ENCODE measurements around the gene LRP1B. TPM values are rescaled to one million over a fixed set of nuclear protein-coding genes. Genes with fewer than 3 reads are reported as not detected.
"Not testable (repeated sequence)": the region's sequence is repeated elsewhere in the genome, so short reads cannot be mapped to it uniquely, and the experiment has no call there.

LRP1B gene
- total RNA-seq, 1 donor from 2014 or later, result 0.38 TPM

DNA sequence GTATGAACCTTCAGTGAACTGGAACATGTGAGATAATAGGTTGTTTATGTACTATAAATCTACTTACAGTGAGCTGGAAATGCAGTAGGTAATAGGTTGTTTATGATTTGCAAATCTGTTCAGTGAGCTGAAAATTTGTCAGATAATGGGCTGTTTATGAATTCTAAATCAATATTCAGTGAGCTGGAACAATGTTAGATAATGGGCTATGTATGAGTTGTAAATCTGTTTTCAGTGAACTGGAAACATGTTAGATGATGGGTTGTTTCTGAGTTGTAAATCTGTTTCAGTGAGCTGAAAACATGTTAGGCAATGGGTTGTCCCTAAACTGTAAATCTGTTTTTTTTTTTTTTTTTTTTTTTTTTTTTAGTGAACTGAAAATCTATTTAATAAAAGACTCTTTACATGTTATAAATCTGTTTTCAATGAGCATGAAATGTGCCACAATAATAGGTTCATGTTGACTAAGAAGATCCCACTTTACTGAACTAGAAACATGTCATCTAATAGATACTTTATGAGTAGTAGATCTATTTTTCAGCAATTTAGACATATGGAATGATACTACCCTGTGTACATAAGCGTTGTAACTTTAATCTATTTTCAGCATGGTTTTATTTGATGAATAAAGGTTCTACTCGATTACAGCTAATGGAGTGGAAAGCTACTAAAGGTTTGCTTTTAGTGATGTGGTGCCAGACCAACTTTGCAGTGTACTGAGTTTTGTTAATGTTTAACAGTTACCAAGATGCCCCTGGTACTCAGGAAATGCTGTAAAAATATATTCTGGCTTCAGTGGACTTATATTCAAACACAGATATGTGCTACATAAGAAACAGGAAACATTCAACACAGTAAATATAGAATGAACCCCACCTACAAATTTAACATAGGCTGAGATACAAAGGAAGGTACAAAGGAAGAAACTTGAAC is 1471.8 kb downstream of the LRP1B start:
- peak; percentile 19 for DNase-seq (ENCODE audit: low read depth)
- TF ChIP-seq, protein P1, sequence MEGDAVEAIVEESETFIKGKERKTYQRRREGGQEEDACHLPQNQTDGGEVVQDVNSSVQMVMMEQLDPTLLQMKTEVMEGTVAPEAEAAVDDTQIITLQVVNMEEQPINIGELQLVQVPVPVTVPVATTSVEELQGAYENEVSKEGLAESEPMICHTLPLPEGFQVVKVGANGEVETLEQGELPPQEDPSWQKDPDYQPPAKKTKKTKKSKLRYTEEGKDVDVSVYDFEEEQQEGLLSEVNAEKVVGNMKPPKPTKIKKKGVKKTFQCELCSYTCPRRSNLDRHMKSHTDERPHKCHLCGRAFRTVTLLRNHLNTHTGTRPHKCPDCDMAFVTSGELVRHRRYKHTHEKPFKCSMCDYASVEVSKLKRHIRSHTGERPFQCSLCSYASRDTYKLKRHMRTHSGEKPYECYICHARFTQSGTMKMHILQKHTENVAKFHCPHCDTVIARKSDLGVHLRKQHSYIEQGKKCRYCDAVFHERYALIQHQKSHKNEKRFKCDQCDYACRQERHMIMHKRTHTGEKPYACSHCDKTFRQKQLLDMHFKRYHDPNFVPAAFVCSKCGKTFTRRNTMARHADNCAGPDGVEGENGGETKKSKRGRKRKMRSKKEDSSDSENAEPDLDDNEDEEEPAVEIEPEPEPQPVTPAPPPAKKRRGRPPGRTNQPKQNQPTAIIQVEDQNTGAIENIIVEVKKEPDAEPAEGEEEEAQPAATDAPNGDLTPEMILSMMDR (IDR thresholded peaks at IDR 0.05; ENCODE audit: insufficient read depth, low read length, poor library complexity, severe bottlenecking), result no peak
- no peak overlapping the region for H3K4me3 ChIP-seq (ENCODE audit: low read depth, low read length)
- no peaks in the 10 kb centered on the region for H3K27me3 ChIP-seq (ENCODE audit: control insufficient read depth, insufficient read depth, low read length)
- H3K36me3 ChIP-seq (ENCODE audit: control insufficient read depth, insufficient read depth, low read length), result no peaks in the 10 kb centered on the region

DNA sequence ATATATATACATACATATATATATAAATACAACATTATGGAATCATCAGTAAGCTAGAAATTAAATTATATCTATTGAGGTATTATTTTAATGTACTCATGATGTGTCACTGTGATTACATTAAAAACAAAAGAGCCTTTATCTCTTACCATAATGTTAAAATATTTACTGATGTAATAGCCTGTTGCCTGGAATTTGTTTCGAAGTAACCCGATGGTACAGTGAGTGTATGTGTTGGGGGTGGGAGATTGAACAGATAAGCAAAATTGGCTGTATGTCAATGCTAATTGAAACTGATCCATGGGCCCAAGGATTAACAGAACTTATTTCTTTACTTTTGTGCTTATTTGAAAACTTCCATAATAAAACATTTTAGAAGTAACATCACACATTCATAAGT is 1473.2 kb downstream of the LRP1B start:
- no peak for DNase-seq (ENCODE audit: low read depth)
- Histone ChIP-seq H3K27me3 (ENCODE audit: control insufficient read depth, insufficient read depth, low read length) (no peaks in the 10 kb centered on the region), H3K4me3 (ENCODE audit: low read depth, low read length) (no peak overlapping the region), H3K36me3 (ENCODE audit: control insufficient read depth, insufficient read depth, low read length) (no peaks in the 10 kb centered on the region)
- TF ChIP-seq, protein P1 (IDR thresholded peaks at IDR 0.05; ENCODE audit: insufficient read depth, low read length, poor library complexity, severe bottlenecking), result no peak

DNA sequence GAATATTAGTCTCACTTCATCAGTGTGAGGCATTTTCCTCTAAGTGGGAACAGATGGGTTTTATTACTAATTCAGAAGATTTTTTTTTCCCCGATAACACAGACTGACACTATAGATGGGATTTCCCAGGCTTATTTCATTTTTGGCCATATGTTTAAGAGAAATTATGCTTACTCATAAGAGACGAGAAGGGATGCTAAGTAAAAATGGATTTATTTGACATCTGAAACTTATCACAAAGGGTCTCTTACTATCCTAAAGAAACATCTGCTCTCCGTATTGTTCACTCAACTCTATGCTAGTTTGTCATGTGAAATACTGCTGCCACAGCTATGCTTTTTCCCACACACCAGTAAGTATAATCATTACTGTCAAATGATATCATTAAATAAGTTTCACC is 1476.3 kb downstream of the LRP1B start:
- Histone ChIP-seq H3K4me3 (ENCODE audit: low read depth, low read length) (no peak overlapping the region), H3K27me3 (ENCODE audit: control insufficient read depth, insufficient read depth, low read length) (no peaks in the 10 kb centered on the region), H3K36me3 (ENCODE audit: control insufficient read depth, insufficient read depth, low read length) (no peaks in the 10 kb centered on the region)
- TF ChIP-seq, protein P1 (IDR thresholded peaks at IDR 0.05; ENCODE audit: insufficient read depth, low read length, poor library complexity, severe bottlenecking), result no peak
- DNase-seq (ENCODE audit: low read depth), result no peak

DNA sequence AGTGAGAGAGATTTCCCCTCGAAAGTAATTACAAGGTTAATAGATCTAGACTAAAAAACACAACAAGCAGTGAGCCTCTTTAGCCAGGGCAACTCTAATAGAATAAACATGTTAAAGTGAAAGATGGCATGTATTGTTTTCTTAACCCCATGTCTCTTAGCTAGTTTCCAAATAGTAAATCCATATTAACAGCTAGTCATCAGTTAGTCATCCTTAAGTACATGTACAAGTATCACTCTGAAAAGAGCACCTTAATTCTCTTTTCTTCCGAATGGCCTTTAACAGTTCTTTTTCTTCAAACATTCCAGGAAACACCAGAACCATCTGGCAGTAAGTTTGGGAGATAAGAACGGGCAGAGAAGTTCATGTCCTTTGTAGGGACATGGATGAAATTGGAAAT is 1480.0 kb downstream of the LRP1B start:
- Histone ChIP-seq H3K36me3 (ENCODE audit: control insufficient read depth, insufficient read depth, low read length) (no peaks in the 10 kb centered on the region), H3K4me3 (ENCODE audit: low read depth, low read length) (no peak overlapping the region), H3K27me3 (ENCODE audit: control insufficient read depth, insufficient read depth, low read length) (no peaks in the 10 kb centered on the region)
- peak; percentile 16 for DNase-seq (ENCODE audit: low read depth)
- TF ChIP-seq, protein P1 (IDR thresholded peaks at IDR 0.05; ENCODE audit: insufficient read depth, low read length, poor library complexity, severe bottlenecking), result no peak

DNA sequence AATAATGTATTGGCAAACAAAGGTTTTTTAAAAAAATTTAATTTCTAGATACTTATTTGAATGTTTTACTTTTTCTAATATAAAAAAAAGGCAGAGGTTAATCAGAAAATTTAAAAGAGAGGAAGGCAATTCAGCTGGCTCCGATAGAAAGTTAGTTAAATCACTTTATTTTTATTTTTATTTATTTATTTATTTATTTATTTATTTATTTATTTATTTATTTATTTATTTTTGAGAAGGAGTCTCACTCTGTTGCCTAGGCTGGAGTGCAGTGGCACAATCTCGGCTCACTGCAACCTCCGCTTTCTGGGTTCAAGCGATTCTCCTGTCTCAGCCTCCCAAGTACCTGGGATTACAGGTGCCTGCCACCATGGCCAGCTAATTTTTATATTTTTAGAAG is 1480.7 kb downstream of the LRP1B start:
- H3K36me3 ChIP-seq (ENCODE audit: control insufficient read depth, insufficient read depth, low read length); DNase-seq (ENCODE audit: low read depth); H3K4me3 ChIP-seq (ENCODE audit: low read depth, low read length); H3K27me3 ChIP-seq (ENCODE audit: control insufficient read depth, insufficient read depth, low read length): not testable (repeated sequence)

DNA sequence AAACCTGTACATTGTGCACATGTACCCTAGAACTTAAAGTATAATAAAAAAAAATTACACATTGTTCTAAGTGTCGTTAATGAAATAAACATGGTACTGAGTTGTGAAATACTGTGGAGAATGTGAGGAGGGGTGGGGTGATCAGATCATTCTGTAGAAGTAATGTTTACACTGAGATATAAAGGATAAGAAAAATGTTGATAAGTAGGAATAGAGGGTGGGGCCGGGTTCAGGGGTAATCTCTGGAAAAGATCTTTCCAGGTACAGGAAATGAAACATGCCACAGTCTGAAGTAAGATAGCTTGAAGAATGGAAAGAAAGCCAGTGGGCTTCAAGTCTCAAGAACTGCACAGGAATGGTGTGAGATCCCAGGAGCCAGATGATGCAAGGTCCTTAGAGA is 1482.4 kb downstream of the LRP1B start:
- H3K27me3 ChIP-seq (ENCODE audit: control insufficient read depth, insufficient read depth, low read length), result no peaks in the 10 kb centered on the region
- H3K4me3 ChIP-seq (ENCODE audit: low read depth, low read length), result no peak overlapping the region
- no peaks in the 10 kb centered on the region for H3K36me3 ChIP-seq (ENCODE audit: control insufficient read depth, insufficient read depth, low read length)
- DNase-seq (ENCODE audit: low read depth), result no peak
- TF ChIP-seq, protein P1 (IDR thresholded peaks at IDR 0.05; ENCODE audit: insufficient read depth, low read length, poor library complexity, severe bottlenecking), result no peak

Measured in kidney epithelial cell (primary cell).